ENCODE results near the gene ALDH1A3. TPM values are rescaled to one million over a fixed set of nuclear protein-coding genes. Genes with fewer than 3 reads are reported as not detected.

The ALDH1A3 gene
- total RNA-seq, 1 experiment from 2014 or later: 248 TPM

GRCh38 chr15:100844778-100845177 is 34.9 kb upstream of the ALDH1A3 start:
- no peak overlapping the region for H3K27ac ChIP-seq (ENCODE audit: low read depth, low read length)

More at GRCh38 chr15:100844778-100845177, 34.9 kb upstream of the ALDH1A3 start:
- TF ChIP-seq ZBTB33 (IDR thresholded peaks at IDR 0.05; ENCODE audit: extremely low read depth, insufficient replicate concordance, low read length) (no peak), ELF1 (IDR thresholded peaks at IDR 0.05; ENCODE audit: borderline replicate concordance, low read depth) (no peak), CEBPB (IDR thresholded peaks at IDR 0.05; ENCODE audit: low read depth) (no peak), JUND (IDR thresholded peaks at IDR 0.05) (no peak), TCF7L2 (IDR thresholded peaks at IDR 0.05; ENCODE audit: borderline replicate concordance, extremely low read depth, insufficient read depth, insufficient read length) (no peak), EGR1 (IDR thresholded peaks at IDR 0.05; ENCODE audit: low read depth) (no peak), FOSL1 (IDR thresholded peaks at IDR 0.05; ENCODE audit: low read depth) (no peak), ZNF274 (IDR thresholded peaks at IDR 0.05; ENCODE audit: low read depth, low read length) (no peak), CTCF (IDR thresholded peaks at IDR 0.05 in 2 of 3, conservative IDR thresholded peaks at IDR 0.05 in 1 of 3; ENCODE audit: borderline replicate concordance in 1 of 3, insufficient read depth in 1 of 3, low read depth in 2 of 3, low read length in 2 of 3) (no peak), EZH2 (IDR thresholded peaks at IDR 0.05) (no peak), EZH2phosphoT487 (IDR thresholded peaks at IDR 0.05; ENCODE audit: borderline replicate concordance) (no peak), SP1 (IDR thresholded peaks at IDR 0.05; ENCODE audit: low read depth) (no peak), POLR2AphosphoS5 (IDR thresholded peaks at IDR 0.05; ENCODE audit: low read depth, low read length) (no peak), RAD21 (IDR thresholded peaks at IDR 0.05; ENCODE audit: low read depth) (no peak), YY1 (IDR thresholded peaks at IDR 0.05; ENCODE audit: extremely low read depth, insufficient replicate concordance, low read depth, low read length) (no peak)
- TF ChIP-seq, protein P1, sequence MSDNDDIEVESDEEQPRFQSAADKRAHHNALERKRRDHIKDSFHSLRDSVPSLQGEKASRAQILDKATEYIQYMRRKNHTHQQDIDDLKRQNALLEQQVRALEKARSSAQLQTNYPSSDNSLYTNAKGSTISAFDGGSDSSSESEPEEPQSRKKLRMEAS (IDR thresholded peaks at IDR 0.05): no peak
- TF ChIP-seq, protein P2, sequence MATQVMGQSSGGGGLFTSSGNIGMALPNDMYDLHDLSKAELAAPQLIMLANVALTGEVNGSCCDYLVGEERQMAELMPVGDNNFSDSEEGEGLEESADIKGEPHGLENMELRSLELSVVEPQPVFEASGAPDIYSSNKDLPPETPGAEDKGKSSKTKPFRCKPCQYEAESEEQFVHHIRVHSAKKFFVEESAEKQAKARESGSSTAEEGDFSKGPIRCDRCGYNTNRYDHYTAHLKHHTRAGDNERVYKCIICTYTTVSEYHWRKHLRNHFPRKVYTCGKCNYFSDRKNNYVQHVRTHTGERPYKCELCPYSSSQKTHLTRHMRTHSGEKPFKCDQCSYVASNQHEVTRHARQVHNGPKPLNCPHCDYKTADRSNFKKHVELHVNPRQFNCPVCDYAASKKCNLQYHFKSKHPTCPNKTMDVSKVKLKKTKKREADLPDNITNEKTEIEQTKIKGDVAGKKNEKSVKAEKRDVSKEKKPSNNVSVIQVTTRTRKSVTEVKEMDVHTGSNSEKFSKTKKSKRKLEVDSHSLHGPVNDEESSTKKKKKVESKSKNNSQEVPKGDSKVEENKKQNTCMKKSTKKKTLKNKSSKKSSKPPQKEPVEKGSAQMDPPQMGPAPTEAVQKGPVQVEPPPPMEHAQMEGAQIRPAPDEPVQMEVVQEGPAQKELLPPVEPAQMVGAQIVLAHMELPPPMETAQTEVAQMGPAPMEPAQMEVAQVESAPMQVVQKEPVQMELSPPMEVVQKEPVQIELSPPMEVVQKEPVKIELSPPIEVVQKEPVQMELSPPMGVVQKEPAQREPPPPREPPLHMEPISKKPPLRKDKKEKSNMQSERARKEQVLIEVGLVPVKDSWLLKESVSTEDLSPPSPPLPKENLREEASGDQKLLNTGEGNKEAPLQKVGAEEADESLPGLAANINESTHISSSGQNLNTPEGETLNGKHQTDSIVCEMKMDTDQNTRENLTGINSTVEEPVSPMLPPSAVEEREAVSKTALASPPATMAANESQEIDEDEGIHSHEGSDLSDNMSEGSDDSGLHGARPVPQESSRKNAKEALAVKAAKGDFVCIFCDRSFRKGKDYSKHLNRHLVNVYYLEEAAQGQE (IDR thresholded peaks at IDR 0.05; ENCODE audit: low read depth): no peak
- TF ChIP-seq, protein P3, sequence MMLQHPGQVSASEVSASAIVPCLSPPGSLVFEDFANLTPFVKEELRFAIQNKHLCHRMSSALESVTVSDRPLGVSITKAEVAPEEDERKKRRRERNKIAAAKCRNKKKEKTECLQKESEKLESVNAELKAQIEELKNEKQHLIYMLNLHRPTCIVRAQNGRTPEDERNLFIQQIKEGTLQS (IDR thresholded peaks at IDR 0.05): no peak
- Histone ChIP-seq H3K9me2 (ENCODE audit: insufficient read depth) (no peaks in the 10 kb centered on the region), H3K36me3 (ENCODE audit: control insufficient read depth in 1 of 2, insufficient read depth in 2 of 2, low read length in 2 of 2) (no peaks in the 10 kb centered on the region), H3K9me3 (ENCODE audit: control insufficient read depth in 1 of 2, insufficient read depth in 1 of 2, low read depth in 1 of 2, low read length in 2 of 2) (no peaks in the 10 kb centered on the region), H3K4me2 (ENCODE audit: low read length) (no peak overlapping the region), H3K79me2 (ENCODE audit: insufficient read depth, low read length) (no peaks in the 10 kb centered on the region), H3K9ac (ENCODE audit: low read length) (no peak overlapping the region), H3K4me1 (ENCODE audit: control insufficient read depth in 1 of 2, insufficient read depth in 2 of 2, low read length in 2 of 2) (peaks cover 2 to 8% of the 10 kb centered on the region in 2 experiments; a peak in 3 of 4 replicates), H3K27me3 (ENCODE audit: insufficient read depth, low read length) (no peaks in the 10 kb centered on the region), H2AFZ (ENCODE audit: low read depth, low read length, poor library complexity, severe bottlenecking) (no peak overlapping the region), H4K20me1 (ENCODE audit: insufficient read depth) (no peaks in the 10 kb centered on the region), H3K4me3 (replicated peaks in 1 of 2; ENCODE audit: low read depth in 1 of 2, low read length in 2 of 2) (no peak overlapping the region)
- BruUV-seq (replicated peaks): no TSS peak
- ChIA-PET RAD21 (ENCODE audit: low non-redundant PET in 1 of 2, low total read pairs in 2 of 2, uncharacterized antibody in 2 of 2, unreplicated experiment in 2 of 2) (no interaction called here), CTCF (no interaction called here), POLR2A (no interaction called here)
- intact Hi-C loops (cut with micrococcal nuclease): no loop called here
- no peak for DNase-seq (ENCODE audit: low read depth, low spot score)
- ATAC-seq: no peak

Measured in HCT116 (cell line).